ENCODE measurements around the gene SNAP29. TPM values are rescaled to one million over a fixed set of nuclear protein-coding genes. Genes with fewer than 3 reads are reported as not detected.
"Not testable (repeated sequence)": the region's sequence is repeated elsewhere in the genome, so short reads cannot be mapped to it uniquely, and the experiment has no call there.

SNAP29 gene
- total RNA-seq, 1 experiment from 2014 or later: 23.9 TPM

DNA sequence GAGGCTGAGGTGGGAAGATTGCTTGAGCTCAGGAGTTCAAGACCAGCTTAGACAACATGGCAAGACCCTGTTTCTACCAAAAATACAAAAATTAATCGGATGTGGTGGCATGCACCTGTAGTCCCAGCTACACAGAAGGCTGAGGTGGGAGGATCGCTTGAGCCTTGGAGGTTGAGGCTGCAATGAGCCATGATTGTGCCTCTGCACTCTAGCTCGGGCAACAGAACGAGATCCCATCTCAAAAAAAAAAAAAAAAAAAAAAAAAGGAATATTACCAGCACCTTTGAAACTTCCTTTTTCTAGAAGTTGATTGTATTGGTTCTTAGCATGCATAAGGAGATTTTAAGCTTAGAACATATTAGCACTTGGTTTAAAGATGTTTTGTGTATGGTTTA lies 69.8 kb downstream of the SNAP29 start:
- TF ChIP-seq EZH2 (IDR thresholded peaks at IDR 0.05; ENCODE audit: low read length, unreplicated experiment) (no peak), EZH2phosphoT487 (IDR thresholded peaks at IDR 0.05; ENCODE audit: borderline replicate concordance, low read length) (no peak)
- TF ChIP-seq, protein P1, sequence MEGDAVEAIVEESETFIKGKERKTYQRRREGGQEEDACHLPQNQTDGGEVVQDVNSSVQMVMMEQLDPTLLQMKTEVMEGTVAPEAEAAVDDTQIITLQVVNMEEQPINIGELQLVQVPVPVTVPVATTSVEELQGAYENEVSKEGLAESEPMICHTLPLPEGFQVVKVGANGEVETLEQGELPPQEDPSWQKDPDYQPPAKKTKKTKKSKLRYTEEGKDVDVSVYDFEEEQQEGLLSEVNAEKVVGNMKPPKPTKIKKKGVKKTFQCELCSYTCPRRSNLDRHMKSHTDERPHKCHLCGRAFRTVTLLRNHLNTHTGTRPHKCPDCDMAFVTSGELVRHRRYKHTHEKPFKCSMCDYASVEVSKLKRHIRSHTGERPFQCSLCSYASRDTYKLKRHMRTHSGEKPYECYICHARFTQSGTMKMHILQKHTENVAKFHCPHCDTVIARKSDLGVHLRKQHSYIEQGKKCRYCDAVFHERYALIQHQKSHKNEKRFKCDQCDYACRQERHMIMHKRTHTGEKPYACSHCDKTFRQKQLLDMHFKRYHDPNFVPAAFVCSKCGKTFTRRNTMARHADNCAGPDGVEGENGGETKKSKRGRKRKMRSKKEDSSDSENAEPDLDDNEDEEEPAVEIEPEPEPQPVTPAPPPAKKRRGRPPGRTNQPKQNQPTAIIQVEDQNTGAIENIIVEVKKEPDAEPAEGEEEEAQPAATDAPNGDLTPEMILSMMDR (conservative IDR thresholded peaks at IDR 0.05; ENCODE audit: low read depth, low read length): no peak
- H3K9me2 ChIP-seq (replicated peaks; ENCODE audit: low read length): no peaks in the 10 kb centered on the region
- ChIA-PET CTCF (interaction anchor here (0.6 to 0.7 kb wide), 2 partner anchors 36 to 1777 kb away, joined by 3 to 4 read pairs; no protein-coding TSS in a partner anchor), POLR2A (ENCODE audit: unreplicated experiment) (no interaction called here)
- peaks cover 56% of the 10 kb centered on the region for H4K20me1 ChIP-seq (ENCODE audit: low read length)
- no peaks in the 10 kb centered on the region; the same call in 1 of the 2 replicates for H3K36me3 ChIP-seq (ENCODE audit: low read depth, low read length)
- no TSS peak for BruUV-seq (replicated peaks)
- peaks cover 94% of the 10 kb centered on the region for H3K79me2 ChIP-seq (ENCODE audit: low read length)
- no peaks in the 10 kb centered on the region for H3K27me3 ChIP-seq (ENCODE audit: low read length)
- H3K9ac ChIP-seq (ENCODE audit: low read length): no peak overlapping the region
- no peaks in the 10 kb centered on the region for H3K9me3 ChIP-seq (ENCODE audit: low read length)
- no peaks in the 10 kb centered on the region for H3F3A ChIP-seq (ENCODE audit: low read length, unreplicated experiment)
- H3K4me2 ChIP-seq (ENCODE audit: low read length): no peak overlapping the region
- DNase-seq (no peak), ATAC-seq (no peak)
- intact Hi-C loops (cut with micrococcal nuclease): no loop called here
- H3K4me1 ChIP-seq (ENCODE audit: insufficient read depth, low read length): no peaks in the 10 kb centered on the region
- no peak overlapping the region for H3K27ac ChIP-seq (ENCODE audit: low read length)
- no peak overlapping the region for H2AFZ ChIP-seq (ENCODE audit: low read length)
- no peak overlapping the region for H3K4me3 ChIP-seq (ENCODE audit: low read length)

GRCh38 chr22:20930004-20930403 lies 71.2 kb downstream of the SNAP29 start:
- no peaks in the 10 kb centered on the region for H3K9me2 ChIP-seq (replicated peaks; ENCODE audit: low read length)
- H3K9me3 ChIP-seq (ENCODE audit: low read length): no peaks in the 10 kb centered on the region
- no peak for ATAC-seq
- ChIA-PET POLR2A (ENCODE audit: unreplicated experiment) (no interaction called here), CTCF (no interaction called here)
- H3K36me3 ChIP-seq (ENCODE audit: low read depth, low read length): no peaks in the 10 kb centered on the region; the same call in 1 of the 2 replicates
- H3F3A ChIP-seq (ENCODE audit: low read length, unreplicated experiment): no peaks in the 10 kb centered on the region
- TF ChIP-seq EZH2phosphoT487 (IDR thresholded peaks at IDR 0.05; ENCODE audit: borderline replicate concordance, low read length) (no peak), EZH2 (IDR thresholded peaks at IDR 0.05; ENCODE audit: low read length, unreplicated experiment) (no peak)
- TF ChIP-seq, protein P1 (conservative IDR thresholded peaks at IDR 0.05; ENCODE audit: low read depth, low read length): no peak
- H2AFZ ChIP-seq (ENCODE audit: low read length): no peak overlapping the region
- H3K27ac ChIP-seq (ENCODE audit: low read length): no peak overlapping the region
- H3K4me1 ChIP-seq (ENCODE audit: insufficient read depth, low read length): no peaks in the 10 kb centered on the region
- H3K79me2 ChIP-seq (ENCODE audit: low read length): peaks cover 94% of the 10 kb centered on the region
- H3K9ac ChIP-seq (ENCODE audit: low read length): no peak overlapping the region
- intact Hi-C loops (cut with micrococcal nuclease): no loop called here
- BruUV-seq (replicated peaks): no TSS peak
- DNase-seq: no peak
- H4K20me1 ChIP-seq (ENCODE audit: low read length): peaks cover 46% of the 10 kb centered on the region
- H3K4me2 ChIP-seq (ENCODE audit: low read length): no peak overlapping the region
- no peaks in the 10 kb centered on the region for H3K27me3 ChIP-seq (ENCODE audit: low read length)
- no peak overlapping the region for H3K4me3 ChIP-seq (ENCODE audit: low read length)

DNA sequence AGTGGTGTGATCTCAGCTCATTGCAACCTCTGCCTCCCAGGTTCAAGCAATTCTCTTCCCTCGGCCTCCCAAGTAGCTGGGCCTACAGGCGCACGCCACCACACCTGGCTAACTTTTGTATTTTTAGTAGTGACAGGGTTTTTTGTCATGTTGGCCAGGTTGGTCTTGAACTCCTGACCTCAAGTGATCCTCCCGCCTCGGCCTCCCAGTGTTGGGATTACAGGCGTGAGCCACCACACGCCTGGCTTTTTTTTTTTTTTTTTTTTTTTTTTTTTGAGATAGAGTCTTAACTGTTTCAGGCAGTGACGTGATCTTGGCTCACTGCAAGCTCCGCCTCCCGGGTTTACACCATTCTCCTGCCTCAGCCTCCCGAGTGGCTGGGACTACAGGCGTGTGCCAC lies 71.6 kb downstream of the SNAP29 start:
- H2AFZ ChIP-seq (ENCODE audit: low read length); H3K4me2 ChIP-seq (ENCODE audit: low read length); H3K4me1 ChIP-seq (ENCODE audit: insufficient read depth, low read length); H3K9ac ChIP-seq (ENCODE audit: low read length); H3K9me3 ChIP-seq (ENCODE audit: low read length); ATAC-seq; H3F3A ChIP-seq (ENCODE audit: low read length, unreplicated experiment); intact Hi-C loops (cut with micrococcal nuclease); CTCF ChIA-PET; POLR2A ChIA-PET (ENCODE audit: unreplicated experiment); H3K4me3 ChIP-seq (ENCODE audit: low read length); BruUV-seq (replicated peaks); H3K27me3 ChIP-seq (ENCODE audit: low read length); H3K27ac ChIP-seq (ENCODE audit: low read length); H3K36me3 ChIP-seq (ENCODE audit: low read depth, low read length); H3K9me2 ChIP-seq (replicated peaks; ENCODE audit: low read length); DNase-seq: not testable (repeated sequence)
- Histone ChIP-seq H3K79me2 (ENCODE audit: low read length) (peaks cover 94% of the 10 kb centered on the region), H4K20me1 (ENCODE audit: low read length) (peaks cover 45% of the 10 kb centered on the region)

All from PC-3 (cell line).